Superior temporal gyrus (tissue), 1 donor: ENCODE results near the gene VAV3.
A peak's percentile ranks its signal among the peaks of the same experiment; 100 is the strongest.

Experiments
- DNase-seq: peaks from one replicate; pipeline ENCODE4 v3.0.0-alpha.2; 2016; ENCODE audit errors: extremely low spot score

VAV3 gene

DNA sequence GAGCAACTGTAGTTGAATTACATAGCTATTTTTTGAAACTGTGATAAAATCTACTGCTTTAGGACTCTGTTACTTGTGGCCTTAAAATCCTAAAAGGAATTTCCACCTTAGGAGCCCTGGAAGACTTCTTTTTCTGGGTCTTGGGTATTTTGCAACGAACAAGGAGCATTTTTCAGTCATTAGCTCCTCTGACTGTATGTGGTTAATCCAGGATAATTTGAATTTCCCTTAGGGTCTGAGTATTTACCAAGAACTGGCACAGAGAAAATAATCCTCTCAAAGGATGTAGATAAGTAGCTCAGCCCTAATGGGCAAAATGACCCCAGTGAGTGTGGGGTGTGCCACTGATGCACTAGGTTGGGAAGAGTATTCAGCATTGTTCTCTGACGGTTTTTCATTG lies 170.4 kb downstream of the VAV3 start:
- DNase-seq = no peak

DNA sequence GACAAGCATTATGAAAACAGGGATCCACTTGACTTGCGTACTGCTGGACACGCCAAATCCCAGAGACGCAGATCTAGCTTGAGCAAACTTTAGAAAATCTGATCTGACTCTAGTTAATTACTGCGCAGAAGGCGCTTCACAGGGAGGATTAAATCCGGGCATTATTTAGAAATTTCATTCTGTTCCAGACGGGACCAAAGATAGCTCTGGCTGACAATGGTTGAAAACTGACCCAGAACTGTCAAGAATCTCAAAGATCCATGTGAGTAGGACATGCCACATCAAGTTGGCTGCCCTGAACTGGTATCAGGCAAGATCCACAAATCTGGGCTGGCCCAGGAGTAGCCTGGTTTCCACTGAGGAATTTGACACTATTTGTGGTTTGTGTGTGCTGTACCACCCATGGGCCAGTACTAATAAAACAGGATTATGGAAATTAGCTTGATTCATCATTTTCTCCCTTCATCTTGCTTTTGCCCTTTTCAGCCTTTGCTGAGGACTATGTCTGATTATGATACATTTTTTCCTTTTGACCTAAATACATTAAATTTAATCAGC lies 171.0 kb downstream of the VAV3 start:
- no peak for DNase-seq

DNA sequence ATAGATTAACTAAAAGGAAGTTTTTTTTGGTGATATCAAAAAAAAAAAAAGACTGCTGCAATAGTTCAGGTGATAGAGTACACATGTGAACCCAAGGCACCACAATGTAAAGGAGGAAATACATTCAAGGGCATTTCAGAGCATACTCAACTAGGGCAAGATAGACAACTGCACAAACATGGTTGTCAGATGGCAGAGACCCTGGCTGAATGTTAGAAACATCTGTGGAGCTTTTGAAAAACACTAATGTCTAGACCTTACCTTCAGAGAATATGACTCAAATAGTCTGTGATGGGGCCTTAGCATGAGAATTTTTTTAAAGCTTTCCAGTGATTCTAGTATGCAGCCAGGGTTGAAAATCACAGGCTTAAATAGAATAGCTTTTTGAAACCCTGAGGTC lies 173.6 kb downstream of the VAV3 start:
- no peak for DNase-seq

DNA sequence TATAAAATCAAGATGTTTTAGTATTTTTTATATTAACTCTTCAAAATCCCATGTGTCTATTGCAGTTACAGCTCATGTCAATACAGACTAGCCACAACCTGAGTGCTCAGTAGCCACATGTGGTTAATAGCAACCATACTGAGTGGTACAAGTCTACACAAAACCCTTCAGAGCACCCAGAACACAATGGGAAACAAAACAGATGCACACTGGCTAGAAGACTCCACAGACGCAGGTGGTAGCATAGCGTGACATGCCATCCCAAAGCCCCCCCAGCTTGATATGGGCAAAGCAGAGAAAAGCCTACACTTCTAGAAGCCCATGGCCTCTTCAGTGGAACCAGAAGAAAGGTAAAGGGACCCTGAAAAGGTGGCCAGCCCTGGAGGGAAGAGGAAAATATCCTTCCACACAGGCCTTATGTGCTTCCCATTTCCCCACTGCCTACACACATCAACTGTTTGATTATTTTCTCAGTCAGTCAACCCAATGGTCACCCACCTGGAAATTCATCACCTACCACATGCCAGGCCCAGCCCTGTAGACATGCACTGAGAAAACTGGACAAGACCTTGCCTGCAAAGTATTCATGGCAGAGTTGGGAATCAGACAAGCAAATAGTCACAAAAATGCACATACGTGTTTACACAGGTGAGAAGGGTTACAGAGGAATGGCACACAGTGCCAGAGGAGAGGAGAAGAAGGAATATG lies 175.0 kb downstream of the VAV3 start:
- no peak for DNase-seq

DNA sequence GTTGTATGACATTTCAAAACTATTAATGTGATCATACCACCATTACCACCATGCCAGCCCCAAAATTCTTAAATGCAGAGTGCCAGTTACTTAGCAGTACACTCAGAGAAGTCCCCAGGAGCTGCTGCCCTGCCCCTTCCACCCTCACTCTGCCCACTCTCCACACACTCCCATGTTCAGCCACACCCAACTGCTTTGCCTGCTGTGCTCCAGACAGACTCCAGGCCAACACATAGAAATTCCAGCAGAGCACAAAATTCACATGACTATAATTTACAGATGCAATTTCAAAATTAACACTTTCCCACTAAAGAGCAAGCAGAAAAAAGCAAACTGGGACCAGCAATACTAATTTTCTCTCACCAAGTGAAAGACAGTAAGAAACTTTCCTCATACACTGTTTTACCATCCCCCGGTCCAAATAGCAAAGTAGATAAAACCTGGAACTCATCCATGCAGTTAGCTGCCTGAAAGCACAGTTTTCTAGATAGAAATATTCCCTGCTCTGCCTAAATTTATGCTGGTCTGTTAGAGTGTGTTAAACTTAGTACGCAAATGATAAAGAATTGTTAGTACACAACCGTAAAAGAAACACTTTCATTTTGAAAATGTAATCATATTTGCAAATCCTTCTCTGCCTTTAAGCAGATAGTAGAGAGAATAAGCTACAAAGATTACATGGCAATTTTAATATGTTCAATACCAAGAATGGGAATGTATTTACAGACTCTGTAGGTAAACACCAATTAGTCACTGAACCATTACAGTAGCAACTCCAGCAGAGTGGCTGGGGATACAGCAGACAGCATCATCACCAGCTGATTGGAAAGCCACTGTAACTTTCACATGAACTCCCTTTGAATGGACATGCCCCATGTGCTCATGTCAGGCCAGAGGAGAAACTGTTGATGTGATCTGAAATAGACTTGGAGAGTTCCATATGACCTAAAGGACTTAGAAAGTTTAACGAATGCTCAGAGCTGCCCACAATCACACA lies 176.5 kb downstream of the VAV3 start:
- no peak for DNase-seq

DNA sequence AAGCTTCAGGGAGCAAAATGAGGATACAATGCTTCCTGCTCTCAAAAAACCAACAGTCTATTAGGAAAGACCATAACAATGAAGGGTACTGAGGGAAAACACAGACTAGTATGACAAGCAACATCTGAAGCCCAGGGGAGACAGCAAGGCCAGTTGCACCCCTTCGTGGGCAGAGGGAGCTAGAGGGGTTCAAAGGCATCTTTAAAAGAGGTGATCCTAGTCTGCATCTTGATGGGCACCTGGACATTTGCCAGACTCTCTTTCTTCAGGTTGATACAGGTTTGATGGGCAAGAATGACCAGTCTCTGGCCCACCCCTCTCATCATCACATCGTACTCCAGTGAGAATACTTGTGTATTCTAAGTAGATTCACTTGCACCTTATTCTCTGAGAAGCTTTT lies 177.7 kb downstream of the VAV3 start:
- DNase-seq = no peak

DNA sequence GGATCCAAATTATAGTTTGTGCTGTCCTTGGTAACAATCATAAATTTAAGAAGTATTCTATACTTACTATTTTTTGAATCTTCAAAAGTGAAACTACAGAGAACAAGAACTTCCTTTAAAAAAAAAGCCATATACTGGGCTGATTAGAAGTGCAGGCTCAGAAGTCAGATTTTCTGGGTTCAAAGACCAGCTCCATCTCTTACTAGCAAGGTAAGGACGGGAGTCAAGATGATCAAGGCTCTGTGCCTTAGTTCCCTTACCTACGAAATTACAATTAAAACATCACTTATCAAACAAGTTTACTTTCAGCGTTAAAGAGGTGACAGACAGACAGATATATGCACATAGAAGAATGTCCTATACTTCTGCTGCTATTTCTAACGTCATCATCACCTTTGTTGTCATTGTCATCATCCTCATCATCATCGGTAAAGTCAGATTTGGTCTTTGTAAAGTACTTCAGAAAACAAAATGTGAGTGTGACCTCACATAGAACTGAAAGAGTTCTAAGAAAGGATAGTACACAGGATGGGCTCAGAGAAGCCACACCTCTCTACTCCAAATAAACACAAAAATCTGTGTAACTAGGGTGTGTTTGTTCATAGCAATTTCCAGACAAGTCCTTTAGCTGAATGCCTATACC lies 178.7 kb downstream of the VAV3 start:
- DNase-seq = no peak

DNA sequence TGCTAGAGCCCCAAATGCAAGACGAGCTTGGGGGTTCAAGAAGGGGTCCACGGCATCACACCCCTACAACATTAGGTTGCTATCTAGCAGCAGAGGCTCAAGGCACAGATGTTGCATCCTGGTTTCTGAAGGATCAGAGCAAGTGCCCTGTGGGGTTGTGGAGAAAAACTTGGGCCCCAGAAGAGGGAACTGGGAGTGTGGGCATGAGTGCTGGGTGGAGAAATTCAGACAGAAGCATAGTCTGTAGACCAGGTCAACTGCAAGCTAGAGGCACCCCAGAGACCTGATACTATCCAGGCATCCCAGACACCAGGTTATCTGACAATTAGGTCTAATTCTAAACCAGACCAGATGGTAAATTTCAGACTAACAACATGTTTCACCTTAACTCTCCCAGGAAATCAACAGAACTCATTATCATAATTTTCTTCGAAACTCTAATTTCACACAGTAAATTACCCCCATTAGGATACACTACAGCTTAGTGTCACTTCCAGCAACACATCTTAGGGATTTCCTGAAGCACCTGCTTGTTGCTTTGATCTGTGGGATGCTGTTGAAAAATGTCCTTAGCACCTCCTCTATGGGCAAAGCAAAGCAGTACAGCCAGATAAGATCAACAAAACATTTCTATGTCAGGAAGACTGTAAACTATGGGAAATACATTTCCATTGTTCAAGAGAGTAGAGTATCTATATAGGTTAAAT lies 179.3 kb downstream of the VAV3 start:
- no peak for DNase-seq

DNA sequence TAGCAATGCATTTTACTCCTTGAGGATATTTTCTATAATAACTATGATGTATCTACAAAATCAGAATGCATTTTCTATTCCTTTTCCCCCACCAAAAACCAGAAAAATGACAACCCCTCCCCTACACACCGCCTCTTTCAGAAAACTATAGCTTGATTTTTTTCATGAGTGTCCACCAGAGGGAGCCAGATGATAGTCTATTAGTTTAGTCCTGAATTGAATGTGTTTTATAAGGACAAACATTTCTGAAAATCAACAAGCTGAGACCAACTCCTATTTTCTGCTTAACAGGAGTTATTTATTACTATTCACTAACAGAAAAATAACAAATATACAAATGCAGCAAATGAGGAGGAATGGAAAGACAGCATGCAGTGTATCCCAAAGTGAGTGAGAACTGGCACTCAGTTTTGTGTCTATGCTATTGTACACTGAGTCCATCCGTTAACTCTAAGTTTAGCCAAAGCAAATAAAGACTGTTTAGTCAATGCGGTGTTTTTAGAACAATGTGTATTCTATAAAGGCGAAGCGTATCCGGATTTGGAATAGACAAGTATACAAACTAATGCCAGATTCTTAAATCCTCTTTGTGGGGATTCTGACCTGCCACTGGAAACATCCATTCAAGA lies 182.6 kb downstream of the VAV3 start:
- peak; percentile 91 for DNase-seq

DNA sequence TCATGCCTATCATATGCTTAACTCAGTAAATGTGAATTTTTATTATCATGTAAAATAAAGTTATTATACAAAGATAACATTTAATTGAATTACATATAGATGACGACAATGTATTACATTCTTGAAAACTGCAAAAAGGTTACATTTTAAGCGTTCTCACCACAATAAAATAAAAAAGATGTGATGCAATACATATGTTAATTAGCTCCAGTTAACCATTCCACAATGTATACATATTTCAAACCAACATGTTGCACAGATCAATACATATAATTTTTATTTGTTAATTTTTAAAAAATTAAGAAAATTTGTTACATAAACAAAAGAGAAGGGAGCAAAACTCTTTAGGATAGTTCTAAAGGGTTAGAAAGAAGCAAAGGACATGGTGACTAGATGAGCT lies 183.7 kb downstream of the VAV3 start:
- DNase-seq = no peak

DNA sequence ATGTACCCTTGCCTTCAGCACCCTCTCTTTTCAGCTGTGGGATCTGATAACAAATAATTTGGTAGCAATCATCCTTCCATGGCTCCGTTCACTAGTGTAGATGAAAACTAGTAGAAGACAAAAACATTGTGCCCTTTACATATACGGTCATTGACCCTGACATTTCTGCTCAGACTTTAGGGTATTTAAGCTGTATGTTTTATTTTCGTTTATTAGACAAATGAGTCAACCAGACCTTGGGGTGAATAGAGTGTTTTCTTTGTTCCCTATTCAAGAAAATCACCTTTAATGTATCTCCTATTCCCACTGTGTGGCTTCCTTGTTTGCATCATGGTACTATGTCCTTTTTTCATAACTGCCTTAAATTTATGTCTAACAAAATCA lies 187.3 kb downstream of the VAV3 start:
- no peak for DNase-seq

DNA sequence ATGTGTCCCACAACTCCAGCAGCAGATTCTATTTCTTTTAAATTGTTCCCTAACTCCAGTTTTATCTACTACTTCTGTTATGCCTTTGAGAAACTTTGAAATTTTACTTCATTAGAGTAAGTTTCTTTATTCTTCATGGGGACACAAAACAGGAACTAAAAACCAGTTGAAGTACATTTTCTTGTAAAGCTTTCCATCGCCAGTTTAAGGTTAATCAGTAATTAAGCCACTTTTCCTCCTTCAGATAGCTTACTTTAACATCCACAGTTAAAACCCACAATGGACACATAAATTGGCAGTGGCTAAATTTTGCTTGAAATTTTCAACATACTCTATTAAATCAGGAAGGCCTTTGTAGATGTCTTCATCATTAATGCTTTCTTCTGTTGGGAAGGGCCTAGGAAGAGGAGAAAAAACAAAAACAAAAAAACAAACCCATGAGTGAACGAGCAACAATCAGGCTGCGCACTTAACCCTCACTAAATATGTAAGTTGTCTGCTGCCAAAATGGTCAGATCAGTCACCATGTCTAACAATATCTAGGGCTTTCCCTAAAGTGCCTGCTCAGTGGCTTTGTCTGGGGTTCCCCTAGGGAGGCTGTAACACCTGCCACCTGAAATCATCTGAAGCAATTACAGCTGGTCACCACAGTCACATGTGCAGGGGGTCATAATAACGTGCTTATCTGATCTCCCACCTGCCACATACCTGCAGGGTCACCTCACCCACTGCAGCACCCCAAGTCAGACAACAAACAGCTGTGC lies 187.9 kb downstream of the VAV3 start:
- no peak for DNase-seq

DNA sequence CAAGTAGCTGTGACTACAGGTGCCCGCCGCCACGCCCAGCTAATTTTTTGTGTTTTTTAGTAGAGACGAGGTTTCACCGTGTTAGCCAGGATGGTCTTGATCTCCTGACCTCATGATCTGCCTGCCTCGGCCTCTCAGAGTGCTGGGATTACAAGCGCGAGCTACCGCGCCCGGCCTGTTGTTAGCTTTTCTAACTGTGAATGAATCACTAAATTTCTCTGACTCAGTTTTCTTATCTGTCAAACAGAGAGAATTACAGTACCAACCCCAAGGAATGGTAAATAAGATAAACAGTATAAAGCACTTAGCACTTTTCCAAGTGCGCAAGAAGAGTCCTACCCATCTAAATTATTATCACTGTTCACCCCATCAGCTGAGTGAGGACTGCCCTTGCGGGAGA lies 193.6 kb downstream of the VAV3 start:
- DNase-seq = no peak

DNA sequence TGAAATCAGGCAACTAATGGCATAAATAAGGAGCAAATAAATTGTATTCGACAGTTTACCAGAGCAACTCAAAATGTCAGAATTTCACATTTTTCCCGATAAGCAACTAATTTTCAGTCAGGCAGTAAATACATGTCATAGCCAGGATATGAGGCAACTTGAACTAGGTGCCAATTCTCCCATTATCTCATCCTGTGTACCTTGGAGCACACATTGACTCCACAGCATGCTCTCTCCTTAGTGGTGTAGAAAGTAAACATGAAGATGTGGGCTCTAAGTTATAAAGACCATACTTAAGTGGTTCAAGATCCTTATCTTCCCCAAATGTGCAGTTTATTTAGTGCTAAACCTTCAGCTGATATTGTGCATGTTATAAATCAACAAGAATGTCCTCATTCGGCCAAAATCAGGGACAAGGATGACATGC lies 197.8 kb downstream of the VAV3 start:
- DNase-seq = no peak

DNA sequence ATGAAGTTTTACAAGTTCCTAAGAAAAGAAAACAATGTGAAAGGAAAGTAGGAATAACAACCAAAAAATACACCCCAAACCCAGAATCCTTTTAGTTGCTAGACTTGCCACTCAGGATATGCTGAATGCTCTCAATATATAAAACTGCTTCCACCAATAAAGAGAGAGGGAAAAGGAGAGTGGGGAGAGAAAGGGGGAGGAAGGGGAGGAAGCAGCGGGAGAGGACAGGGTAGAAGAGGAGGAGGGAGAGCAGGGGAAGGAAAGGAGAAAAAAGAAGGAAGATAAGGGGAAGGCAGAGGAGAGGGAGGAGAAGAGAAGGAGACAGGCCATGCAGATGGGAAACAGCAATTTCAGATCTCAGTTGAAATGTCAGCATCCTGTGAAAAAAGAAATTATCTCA lies 198.4 kb downstream of the VAV3 start:
- DNase-seq = no peak

DNA sequence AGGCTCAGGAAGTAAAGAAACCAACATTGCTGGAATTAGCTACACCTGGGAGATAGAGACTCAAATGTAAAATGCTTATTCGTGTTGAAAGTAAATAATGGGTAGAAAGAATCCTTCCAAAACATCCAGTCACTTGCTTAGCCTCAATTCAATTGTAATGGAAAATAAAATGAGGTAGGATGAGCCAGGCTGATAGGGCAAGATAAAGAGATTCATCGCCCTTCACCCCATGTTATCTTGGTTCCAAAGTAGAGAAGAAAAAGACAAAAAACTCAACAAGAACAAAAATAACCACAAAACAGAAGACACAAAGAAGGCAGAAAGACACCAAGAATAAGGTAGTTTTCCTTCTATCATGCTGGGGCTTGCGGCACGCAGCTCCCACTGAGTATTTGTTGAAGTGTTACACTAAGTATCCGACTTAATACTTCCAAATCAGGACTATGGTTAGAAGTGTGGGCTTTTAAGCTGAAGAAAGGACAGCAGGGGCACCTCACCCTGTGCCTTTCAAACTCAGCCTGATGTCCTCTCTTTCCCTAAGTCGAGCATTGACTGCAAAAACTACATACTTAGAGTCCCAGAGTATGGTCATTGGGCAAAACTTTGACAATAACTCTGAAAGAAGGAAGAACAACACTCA lies 202.1 kb downstream of the VAV3 start:
- DNase-seq = no peak

DNA sequence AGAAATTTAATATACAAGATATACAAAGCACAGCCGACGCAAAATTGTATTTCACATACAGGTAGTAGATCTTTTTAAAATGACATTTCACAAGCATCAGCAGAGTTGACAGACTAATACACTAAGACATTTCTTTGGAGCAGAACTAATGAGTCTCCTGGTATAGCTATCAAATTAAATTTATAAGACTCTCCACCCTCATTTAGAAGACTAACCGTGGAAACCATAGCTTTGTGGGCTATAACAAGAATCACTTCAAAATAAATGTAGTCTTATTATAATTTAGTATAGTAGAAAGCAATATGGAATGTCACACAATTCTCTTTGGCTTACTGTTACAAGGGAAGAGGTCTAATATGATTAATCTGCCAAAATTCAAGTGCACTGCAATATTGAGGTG lies 204.9 kb downstream of the VAV3 start:
- DNase-seq = no peak

DNA sequence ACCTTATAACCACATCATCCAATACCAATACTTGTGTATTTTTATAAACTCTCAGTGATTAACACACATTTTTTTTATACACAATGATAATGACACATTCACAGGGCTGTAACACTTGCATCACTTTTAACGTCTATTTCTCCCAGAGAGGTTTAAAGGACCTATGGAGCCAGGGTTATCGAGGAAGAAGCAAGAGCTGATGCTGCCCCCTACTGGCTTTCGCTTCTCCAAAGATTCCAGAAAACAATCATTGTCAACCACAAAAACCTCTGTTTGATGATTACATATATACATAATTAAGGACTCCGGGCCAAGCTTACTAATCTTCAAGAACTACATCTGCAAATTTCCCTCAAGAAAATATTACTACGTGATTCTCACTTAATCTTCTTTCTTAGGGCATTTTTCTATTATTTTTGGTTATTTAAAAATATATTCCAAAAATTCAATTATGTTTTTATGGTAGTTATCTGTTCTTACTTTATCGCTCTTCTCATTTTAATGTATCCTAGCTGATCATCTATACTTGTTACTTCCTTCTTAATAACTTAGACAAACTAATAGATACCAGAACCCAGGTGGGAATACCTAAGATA lies 214.5 kb downstream of the VAV3 start:
- DNase-seq = peak; percentile 81

DNA sequence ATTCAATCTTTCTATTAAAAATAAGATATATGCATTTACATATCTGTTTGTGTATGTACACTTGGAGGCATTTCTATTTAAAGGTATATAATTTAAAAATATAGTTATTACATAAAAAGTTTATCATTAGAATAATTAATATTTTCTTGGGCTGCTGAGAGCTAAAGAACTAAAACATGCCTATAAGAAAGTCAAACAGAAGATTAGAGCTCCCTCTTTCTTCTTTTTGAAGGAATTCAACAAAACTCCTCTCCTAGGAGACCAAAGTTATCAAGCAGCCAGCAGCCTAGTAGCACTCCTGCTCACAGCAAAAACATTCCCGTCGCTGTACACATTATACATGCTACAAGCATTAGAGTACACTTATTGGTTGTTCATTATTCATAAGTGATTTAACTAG lies 216.4 kb downstream of the VAV3 start:
- DNase-seq = peak; percentile 38
